ENCODE measurements around the gene CALR3.
"Not testable (repeated sequence)": the region's sequence is repeated elsewhere in the genome, so short reads cannot be mapped to it uniquely, and the experiment has no call there.

CALR3 gene

DNA sequence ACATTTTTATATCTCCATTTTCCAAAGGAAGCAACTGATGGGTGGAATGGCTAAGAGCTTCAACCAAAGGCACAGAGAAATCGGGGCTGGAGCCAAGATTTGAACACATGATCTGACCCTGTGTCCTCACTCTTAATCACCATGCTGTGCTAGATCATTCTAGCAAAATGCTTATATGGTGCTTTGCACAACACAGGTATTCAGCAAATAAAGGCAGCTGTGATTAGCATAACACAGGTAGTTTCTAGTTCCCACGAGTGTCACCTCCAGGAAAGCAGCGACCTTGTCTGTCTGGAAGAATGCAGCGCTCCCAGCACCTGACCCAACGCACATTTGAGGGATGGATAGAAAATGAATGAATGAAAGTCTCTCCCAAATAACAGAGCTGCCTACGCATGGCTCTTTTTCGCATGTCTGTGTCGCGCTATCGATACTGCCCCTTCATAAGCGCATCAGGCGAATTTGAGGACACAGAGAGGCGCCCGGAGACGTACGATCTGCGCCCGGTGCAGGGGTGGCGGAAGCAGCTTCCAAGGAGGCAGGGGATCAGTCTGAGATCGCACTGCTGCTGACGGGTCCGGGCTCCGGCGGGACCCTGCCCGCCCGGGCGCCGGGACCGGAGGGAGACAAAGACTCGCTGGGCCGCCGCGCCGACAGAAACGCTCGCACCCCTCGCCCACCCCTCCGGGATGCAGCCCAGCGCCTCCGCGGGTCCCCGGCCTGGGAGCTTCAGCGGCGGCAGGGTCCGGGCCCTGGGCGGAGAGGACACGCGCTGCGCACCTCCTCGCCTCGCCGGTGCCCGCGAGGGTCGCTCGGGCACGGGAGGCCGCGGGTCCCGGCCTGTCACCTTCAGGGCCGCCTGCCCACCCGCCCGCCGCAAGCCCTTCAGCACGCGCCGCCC is 24.8 kb downstream of the CALR3 start:
- no peak for TF ChIP-seq CTCF (IDR thresholded peaks at IDR 0.05; ENCODE audit: extremely low read depth, insufficient read depth, missing control alignments)
- peak; percentile 61 for DNase-seq (ENCODE audit: low spot score)
- in situ Hi-C loops (cut with MboI; ENCODE audit: low pct_unique_long_range_greater_than_20kb, low sequenced_read_pairs, unreplicated experiment), result no loop called here

DNA sequence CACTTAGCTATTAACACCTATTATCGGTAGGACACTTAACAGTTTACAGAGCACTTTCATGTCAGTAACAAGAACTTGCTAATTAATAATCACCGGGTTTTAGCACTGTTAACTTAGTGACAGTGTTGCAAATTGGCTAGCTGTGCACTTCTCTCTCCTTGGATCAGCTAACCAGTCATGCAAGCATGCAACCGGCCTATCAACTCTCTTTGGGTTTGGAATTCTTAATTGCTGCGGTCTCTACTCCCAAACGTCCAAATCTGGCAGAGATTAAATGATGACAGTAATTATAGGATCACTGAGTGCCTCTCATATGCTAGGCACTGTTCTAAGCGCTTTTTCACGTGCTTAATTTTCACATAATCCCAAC is 25.4 kb downstream of the CALR3 start:
- in situ Hi-C loops (cut with MboI; ENCODE audit: low pct_unique_long_range_greater_than_20kb, low sequenced_read_pairs, unreplicated experiment), result no loop called here
- TF ChIP-seq CTCF (IDR thresholded peaks at IDR 0.05; ENCODE audit: extremely low read depth, insufficient read depth, missing control alignments), result no peak
- DNase-seq (ENCODE audit: low spot score), result no peak

- in situ Hi-C loops (cut with MboI; ENCODE audit: low pct_unique_long_range_greater_than_20kb, low sequenced_read_pairs, unreplicated experiment), result no loop called here
- no peak for TF ChIP-seq CTCF (IDR thresholded peaks at IDR 0.05; ENCODE audit: extremely low read depth, insufficient read depth, missing control alignments)
- no peak for DNase-seq (ENCODE audit: low spot score)
Measured at GRCh38 chr19:16467581-16467980, 28.4 kb downstream of the CALR3 start.

GRCh38 chr19:16466802-16467427 is 29.1 kb downstream of the CALR3 start:
- in situ Hi-C loops (cut with MboI; ENCODE audit: low pct_unique_long_range_greater_than_20kb, low sequenced_read_pairs, unreplicated experiment); DNase-seq (ENCODE audit: low spot score): not testable (repeated sequence)

DNA sequence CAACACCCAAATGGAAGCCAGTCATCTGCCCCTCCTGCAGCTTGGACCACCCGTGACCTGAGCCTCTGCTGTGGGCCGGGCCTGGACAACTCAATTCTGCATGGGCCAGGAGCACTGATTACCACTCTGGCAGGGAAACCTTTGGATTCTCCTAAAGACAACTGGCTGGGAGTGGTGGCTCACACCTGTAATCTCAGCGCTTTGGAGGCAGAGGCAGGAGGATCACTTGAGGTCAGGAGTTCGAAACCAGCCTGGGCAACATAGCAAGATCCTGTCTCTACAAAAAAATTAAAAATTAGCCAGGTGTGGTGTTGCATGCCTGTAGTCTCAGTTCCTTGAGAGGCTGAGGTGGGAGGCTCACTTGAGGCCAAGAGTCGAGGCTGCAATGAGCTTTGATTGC is 30.7 kb downstream of the CALR3 start:
- DNase-seq (ENCODE audit: low spot score), result no peak
- in situ Hi-C loops (cut with MboI; ENCODE audit: low pct_unique_long_range_greater_than_20kb, low sequenced_read_pairs, unreplicated experiment), result no loop called here
- TF ChIP-seq CTCF (IDR thresholded peaks at IDR 0.05; ENCODE audit: extremely low read depth, insufficient read depth, missing control alignments), result no peak

DNA sequence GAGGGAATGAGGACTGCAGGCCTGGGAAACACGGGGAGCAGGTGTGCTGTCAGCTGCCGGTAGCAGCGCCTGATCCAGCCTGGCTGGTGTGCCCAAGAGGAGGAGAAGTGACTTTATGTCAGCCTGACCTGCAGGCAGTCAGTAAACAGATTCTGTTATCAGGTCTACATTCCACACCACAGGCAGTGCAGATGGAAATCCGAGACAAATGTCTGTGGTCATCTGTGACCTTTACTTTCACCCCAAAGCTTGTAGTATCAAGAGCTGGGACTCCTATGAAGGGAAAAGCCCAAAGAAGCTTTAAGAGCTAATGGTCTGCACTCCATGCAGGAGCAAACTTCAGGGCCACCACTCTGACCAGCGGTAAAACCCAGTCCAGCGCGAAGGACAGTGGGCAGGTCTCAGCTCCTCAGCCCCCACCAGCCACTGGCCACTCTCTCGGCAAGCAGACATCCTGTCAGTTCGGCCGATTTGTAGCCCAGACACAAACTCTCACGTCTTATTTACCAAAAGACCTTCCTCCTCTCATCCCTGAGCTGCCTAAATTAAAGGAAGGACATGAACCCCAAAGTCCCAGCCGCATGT is 31.9 kb downstream of the CALR3 start:
- TF ChIP-seq CTCF (IDR thresholded peaks at IDR 0.05; ENCODE audit: extremely low read depth, insufficient read depth, missing control alignments), result no peak
- DNase-seq (ENCODE audit: low spot score), result no peak
- in situ Hi-C loops (cut with MboI; ENCODE audit: low pct_unique_long_range_greater_than_20kb, low sequenced_read_pairs, unreplicated experiment), result no loop called here

All from GM13977 (cell line).